Lower lobe of right lung (tissue), 2 donors: ENCODE measurements around the gene TMEM240. TPM values are rescaled to one million over a fixed set of nuclear protein-coding genes. Genes with fewer than 3 reads are reported as not detected.

Source experiments
- ATAC-seq, 2 donors: fragments of 200-7000 bp; cut with Tn5 transposase; one replicate each; pipeline ENCODE4 v1.9.1; 2020 to 2022; ENCODE audit warnings: mild to moderate bottlenecking in 2 of 2, moderate library complexity in 2 of 2
- DNase-seq: peaks from one replicate; pipeline ENCODE4 v3.0.0-alpha.2; 2020
- H3K27ac ChIP-seq: fragments of 200-600 bp; one replicate; pipeline ENCODE4 v1.8.0; 2022
- H3K27me3 ChIP-seq: fragments of 200-600 bp; one replicate; pipeline ENCODE4 v1.8.0; 2022; ENCODE audit warnings: low read depth
- H3K36me3 ChIP-seq: fragments of 200-600 bp; one replicate; pipeline ENCODE4 v1.8.0; 2022; ENCODE audit warnings: mild to moderate bottlenecking
- H3K4me1 ChIP-seq: fragments of 200-600 bp; one replicate; pipeline ENCODE4 v1.8.0; 2022
- H3K4me3 ChIP-seq: fragments of 200-600 bp; one replicate; pipeline ENCODE4 v1.8.0; 2022; ENCODE audit warnings: mild to moderate bottlenecking
- H3K9me3 ChIP-seq: fragments of 200-600 bp; one replicate; pipeline ENCODE4 v1.8.0; 2022
- intact Hi-C: fragments of 100-400 bp; cut with DNase I; formaldehyde crosslinking; loops from one replicate; pipeline ENCODE4 v1.11.0; 2022
- long read RNA-seq: library from polyadenylated mRNA; unstranded; transcript quantifications from one replicate; pipeline ENCODE4 v2.0.0, GENCODE V29; 2021
- total RNA-seq: library from RNA; stranded (reverse); fragmentation: NEBNext Ultra II Directional; extraction: Animal tissue kit (Norgen Biotek cat#: 25700); gene quantifications from one replicate; pipeline ENCODE4 v1.2.1, GENCODE V29; 2021
- TF ChIP-seq, protein P1 (sequence below): fragments of 200-600 bp; IDR thresholded peaks from one replicate; pipeline ENCODE4 v1.8.0; 2022; ENCODE audit warnings: antibody characterized with exemption, mild to moderate bottlenecking
- donor health status: DM: no; HTN: yes; CAD: no; lungs with severe emphysema.

Gene TMEM240
- 3.9 TPM for total RNA-seq
- long read RNA-seq = 0 reads

DNA sequence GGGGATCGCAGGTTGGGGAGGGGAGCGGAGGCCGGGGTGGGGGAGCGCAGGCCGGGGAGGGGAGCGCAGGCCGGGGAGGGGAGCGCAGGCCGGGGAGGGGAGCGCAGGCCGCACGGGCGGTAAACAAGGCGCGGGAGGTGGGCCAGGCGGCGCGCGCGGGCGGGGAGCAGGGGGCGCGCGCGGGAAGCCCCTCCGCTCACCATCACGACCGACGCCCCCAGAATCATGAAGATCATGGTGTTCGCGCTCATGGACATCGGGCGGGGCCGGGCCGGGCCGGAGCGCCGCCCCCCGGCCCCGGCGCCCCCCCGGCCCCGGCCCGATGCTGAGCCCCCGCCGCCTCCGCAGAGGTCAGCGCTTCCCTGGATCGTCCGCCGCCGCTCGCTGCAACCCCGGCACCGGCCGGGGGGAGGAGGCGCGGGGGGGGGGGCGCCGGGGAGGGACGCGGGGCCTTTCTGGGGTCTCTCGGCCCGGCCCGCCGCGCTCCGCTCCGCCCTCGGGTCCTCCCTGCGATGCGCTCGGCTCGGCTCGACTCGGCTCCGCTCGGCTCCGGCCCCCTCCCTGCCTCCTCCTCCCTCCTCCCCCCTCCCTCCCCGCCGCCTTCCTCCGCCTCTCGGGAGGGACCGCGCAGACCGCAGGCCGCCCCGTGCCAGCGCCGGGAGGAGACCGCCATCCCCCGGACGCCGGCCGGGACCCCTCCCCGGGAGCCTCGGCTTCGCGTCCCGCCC, at the start of gene TMEM240:
Gene TMEM240 (minus strand): TSS at position 535 of the 728 bp plus-strand sequence. CDS start 278 bp downstream, at position 257.
- TF ChIP-seq, protein P1, sequence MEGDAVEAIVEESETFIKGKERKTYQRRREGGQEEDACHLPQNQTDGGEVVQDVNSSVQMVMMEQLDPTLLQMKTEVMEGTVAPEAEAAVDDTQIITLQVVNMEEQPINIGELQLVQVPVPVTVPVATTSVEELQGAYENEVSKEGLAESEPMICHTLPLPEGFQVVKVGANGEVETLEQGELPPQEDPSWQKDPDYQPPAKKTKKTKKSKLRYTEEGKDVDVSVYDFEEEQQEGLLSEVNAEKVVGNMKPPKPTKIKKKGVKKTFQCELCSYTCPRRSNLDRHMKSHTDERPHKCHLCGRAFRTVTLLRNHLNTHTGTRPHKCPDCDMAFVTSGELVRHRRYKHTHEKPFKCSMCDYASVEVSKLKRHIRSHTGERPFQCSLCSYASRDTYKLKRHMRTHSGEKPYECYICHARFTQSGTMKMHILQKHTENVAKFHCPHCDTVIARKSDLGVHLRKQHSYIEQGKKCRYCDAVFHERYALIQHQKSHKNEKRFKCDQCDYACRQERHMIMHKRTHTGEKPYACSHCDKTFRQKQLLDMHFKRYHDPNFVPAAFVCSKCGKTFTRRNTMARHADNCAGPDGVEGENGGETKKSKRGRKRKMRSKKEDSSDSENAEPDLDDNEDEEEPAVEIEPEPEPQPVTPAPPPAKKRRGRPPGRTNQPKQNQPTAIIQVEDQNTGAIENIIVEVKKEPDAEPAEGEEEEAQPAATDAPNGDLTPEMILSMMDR = no peak
- H3K27me3 ChIP-seq = no peaks in the 10 kb centered on the region
- ATAC-seq (peak; percentile 74 to 75), DNase-seq (peak; percentile 76)
- H3K9me3 ChIP-seq = no peaks in the 10 kb centered on the region
- H3K27ac ChIP-seq = peak within 1 kb of the TSS; percentile 56
- peaks cover 37% of the 10 kb centered on the region for H3K36me3 ChIP-seq
- peaks cover 21% of the 10 kb centered on the region for H3K4me1 ChIP-seq
- intact Hi-C loops = no loop called here
- H3K4me3 ChIP-seq = peak within 1 kb of the TSS; percentile 55

DNA sequence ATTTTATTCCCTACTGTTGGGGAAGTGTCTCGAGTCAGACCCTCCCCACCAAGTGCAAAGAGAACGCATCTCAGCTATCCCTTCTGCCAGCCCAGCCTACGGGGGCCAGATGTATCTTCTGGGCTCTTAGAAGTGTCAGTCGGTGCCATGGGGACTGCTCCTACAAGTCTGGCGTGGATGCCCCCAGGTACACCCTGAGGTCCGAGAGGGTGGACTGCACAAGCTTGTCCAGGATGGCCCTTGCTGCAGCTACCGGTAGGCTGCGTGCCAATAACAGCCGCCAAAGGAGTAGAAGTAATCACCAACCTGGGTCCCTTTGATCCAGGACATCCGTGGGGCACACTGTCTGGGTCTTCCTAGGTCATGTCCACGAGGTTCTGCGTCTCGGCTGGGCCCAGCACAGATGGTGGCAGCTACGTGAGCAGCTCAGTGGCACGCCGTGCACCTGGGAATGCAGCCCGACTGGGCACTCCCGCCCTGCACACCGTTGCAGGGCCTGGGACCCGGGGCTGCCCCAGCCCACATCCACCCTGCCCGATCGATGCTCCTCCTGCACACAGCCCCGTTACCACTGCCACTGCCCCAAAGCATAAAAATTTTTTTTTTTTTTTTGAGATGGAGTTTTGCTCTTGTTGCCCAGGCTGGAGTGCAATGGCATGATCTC, 43.1 kb upstream of the TMEM240 start:
- no peaks in the 10 kb centered on the region for H3K27me3 ChIP-seq
- H3K4me3 ChIP-seq = no peak overlapping the region
- no peaks in the 10 kb centered on the region for H3K4me1 ChIP-seq
- H3K36me3 ChIP-seq = no peaks in the 10 kb centered on the region
- DNase-seq = no peak
- no peak overlapping the region for H3K27ac ChIP-seq
- intact Hi-C loops = no loop called here
- TF ChIP-seq, protein P1 = no peak
- peak in 1 of 2 donors; percentile 17 for ATAC-seq
- no peaks in the 10 kb centered on the region for H3K9me3 ChIP-seq

DNA sequence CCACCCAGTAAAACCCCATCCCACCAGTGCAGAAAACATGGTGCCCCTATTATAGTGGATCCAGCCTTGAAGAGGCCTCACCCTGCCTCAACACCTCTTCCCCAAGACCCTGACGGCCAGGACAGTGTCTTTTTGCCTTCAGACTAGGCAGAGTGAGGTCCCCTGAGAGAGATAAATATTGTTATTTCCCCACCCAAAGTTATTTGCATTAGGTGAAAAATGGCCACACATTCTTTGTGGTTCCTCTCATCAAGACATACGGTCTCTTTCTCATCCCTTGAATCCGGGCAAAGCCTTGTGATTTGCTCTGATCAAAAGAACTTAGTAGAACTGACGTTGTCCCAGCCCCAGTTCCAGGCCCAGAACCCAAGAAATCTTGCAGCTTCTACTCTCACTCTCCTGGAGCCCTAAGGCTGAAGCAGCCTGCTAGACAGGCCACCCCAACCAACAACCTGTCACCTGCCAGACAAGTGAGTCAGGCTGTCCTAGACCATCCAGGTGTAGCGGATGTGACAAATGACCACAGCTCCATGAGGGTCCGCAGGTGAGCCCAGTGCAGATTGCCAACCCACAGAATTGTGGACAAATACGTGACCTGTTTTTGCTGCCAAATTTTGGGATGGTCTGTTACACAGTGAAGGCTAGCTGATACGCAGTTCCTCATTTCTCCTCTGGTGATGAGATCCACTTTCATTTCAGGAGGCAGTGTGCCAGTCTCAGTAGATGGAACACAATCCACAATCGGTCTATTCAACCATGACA, 42.3 kb upstream of the TMEM240 start:
- DNase-seq (no peak), ATAC-seq (no peak)
- no peaks in the 10 kb centered on the region for H3K4me1 ChIP-seq
- H3K4me3 ChIP-seq = no peak overlapping the region
- H3K27me3 ChIP-seq = no peaks in the 10 kb centered on the region
- TF ChIP-seq, protein P1 = no peak
- no peak overlapping the region for H3K27ac ChIP-seq
- H3K9me3 ChIP-seq = no peaks in the 10 kb centered on the region
- no peaks in the 10 kb centered on the region for H3K36me3 ChIP-seq
- intact Hi-C loops = no loop called here

DNA sequence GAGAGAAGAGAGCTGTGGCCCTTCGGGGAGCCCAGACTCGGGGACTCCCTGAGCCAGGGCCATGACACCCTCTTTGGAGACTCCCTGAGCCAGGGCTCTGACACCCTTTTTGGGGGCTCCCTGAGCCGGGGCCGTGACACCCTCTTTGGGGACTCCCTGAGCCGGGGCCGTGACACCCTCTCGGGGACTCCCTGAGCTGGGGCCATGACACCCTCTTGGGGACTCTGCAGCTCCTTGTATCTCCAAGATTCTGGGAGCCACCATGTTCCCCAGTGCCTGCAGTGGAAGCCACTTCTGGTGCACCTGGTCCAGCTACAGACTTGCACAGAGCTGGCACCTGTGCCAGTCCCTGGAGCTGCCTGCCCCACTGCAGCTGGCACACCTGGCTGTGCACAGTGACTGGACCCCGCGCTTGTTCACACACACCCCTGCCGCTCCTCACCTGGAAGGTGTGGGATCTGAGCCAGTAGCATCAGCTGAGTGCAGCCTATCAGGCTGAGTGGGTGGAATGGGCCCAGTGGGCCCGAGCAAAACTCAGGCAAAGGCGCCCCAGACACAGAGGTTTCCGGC, 38.0 kb upstream of the TMEM240 start:
- TF ChIP-seq, protein P1 = no peak
- Histone ChIP-seq H3K4me3 (no peak overlapping the region), H3K9me3 (no peaks in the 10 kb centered on the region), H3K36me3 (no peaks in the 10 kb centered on the region), H3K4me1 (peaks cover 11% of the 10 kb centered on the region), H3K27me3 (no peaks in the 10 kb centered on the region), H3K27ac (no peak overlapping the region)
- no peak for DNase-seq
- no peak for ATAC-seq
- intact Hi-C loops = no loop called here

DNA sequence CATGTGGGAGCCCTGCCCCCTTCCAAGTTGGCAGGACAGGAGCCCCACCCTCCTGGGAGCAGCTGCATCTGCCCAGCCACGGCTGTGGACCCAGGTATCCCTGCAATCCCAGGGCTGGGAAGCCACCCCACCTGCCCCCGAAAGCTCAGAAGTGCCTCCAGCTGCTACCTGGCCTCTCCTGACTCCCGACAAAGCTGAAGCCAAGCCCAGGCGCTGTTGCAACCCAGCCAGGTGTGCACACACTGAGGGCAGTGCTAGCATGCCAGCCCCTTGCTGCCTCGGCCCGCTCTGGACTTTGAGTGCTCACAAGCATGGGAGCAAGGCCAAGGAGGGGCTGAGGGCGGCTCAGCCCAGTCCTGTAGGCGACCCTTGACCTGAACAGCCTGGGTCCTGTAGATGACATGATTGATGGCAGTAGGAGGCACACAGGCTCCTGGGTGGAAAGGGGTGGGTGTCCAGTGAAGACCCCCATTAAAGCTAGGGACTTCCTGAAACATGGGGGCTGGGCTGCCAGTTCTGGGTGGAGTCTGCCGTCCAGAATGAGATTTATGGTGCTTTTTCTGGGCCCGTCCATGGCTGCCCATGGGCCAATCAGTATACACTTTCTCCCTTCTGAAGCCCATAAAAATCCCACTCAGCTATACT, 37.1 kb upstream of the TMEM240 start:
- DNase-seq = no peak
- TF ChIP-seq, protein P1 = no peak
- Histone ChIP-seq H3K27ac (no peak overlapping the region), H3K27me3 (no peaks in the 10 kb centered on the region), H3K4me1 (peaks cover 20% of the 10 kb centered on the region), H3K4me3 (no peak overlapping the region), H3K36me3 (no peaks in the 10 kb centered on the region), H3K9me3 (no peaks in the 10 kb centered on the region)
- no peak for ATAC-seq
- intact Hi-C loops = no loop called here
